ENCODE results near the gene FOXE3. TPM values are rescaled to one million over a fixed set of nuclear protein-coding genes. Genes with fewer than 3 reads are reported as not detected.

FOXE3 gene
- total RNA-seq, 1 experiment from 2014 or later: 0.20 TPM

GRCh38 chr1:47465605-47466004, 49.5 kb downstream of the FOXE3 start:
- Histone ChIP-seq H3K27ac (ENCODE audit: low read depth, low read length) (no peak overlapping the region), H4K20me1 (ENCODE audit: insufficient read depth) (no peaks in the 10 kb centered on the region), H3K9ac (ENCODE audit: low read length) (no peak overlapping the region), H3K27me3 (ENCODE audit: insufficient read depth, low read length) (peaks cover 36% of the 10 kb centered on the region), H3K4me3 (replicated peaks in 1 of 2; ENCODE audit: low read depth in 1 of 2, low read length in 2 of 2) (no peak overlapping the region), H3K9me3 (ENCODE audit: control insufficient read depth in 1 of 2, insufficient read depth in 1 of 2, low read depth in 1 of 2, low read length in 2 of 2) (no peaks in the 10 kb centered on the region), H3K36me3 (ENCODE audit: control insufficient read depth in 1 of 2, insufficient read depth in 2 of 2, low read length in 2 of 2) (no peaks in the 10 kb centered on the region), H2AFZ (ENCODE audit: low read depth, low read length, poor library complexity, severe bottlenecking) (no peak overlapping the region), H3K4me2 (ENCODE audit: low read length) (no peak overlapping the region), H3K9me2 (ENCODE audit: insufficient read depth) (no peaks in the 10 kb centered on the region), H3K79me2 (ENCODE audit: insufficient read depth, low read length) (no peaks in the 10 kb centered on the region), H3K4me1 (ENCODE audit: control insufficient read depth in 1 of 2, insufficient read depth in 2 of 2, low read length in 2 of 2) (no peaks in the 10 kb centered on the region)
- ATAC-seq: no peak
- no peak for DNase-seq (ENCODE audit: low read depth, low spot score)
- no TSS peak for BruUV-seq (replicated peaks)
- ChIA-PET RAD21 (ENCODE audit: low non-redundant PET in 1 of 2, low total read pairs in 2 of 2, uncharacterized antibody in 2 of 2, unreplicated experiment in 2 of 2) (no interaction called here), POLR2A (no interaction called here), CTCF (interaction anchor here (1.5 kb wide), 1 partner anchor 16 kb away, joined by 4 read pairs; no protein-coding TSS in a partner anchor)
- intact Hi-C loops (cut with micrococcal nuclease): no loop called here
- TF ChIP-seq ZBTB33 (IDR thresholded peaks at IDR 0.05; ENCODE audit: extremely low read depth, insufficient replicate concordance, low read length) (no peak), EGR1 (IDR thresholded peaks at IDR 0.05; ENCODE audit: low read depth) (no peak), ZNF274 (IDR thresholded peaks at IDR 0.05; ENCODE audit: low read depth, low read length) (no peak), EZH2 (IDR thresholded peaks at IDR 0.05) (no peak), ELF1 (IDR thresholded peaks at IDR 0.05; ENCODE audit: borderline replicate concordance, low read depth) (no peak), TCF7L2 (IDR thresholded peaks at IDR 0.05; ENCODE audit: borderline replicate concordance, extremely low read depth, insufficient read depth, insufficient read length) (no peak), SIN3A (IDR thresholded peaks at IDR 0.05; ENCODE audit: low read depth) (no peak), EZH2phosphoT487 (IDR thresholded peaks at IDR 0.05; ENCODE audit: borderline replicate concordance) (no peak)

Other genes starting within 250 kb of the FOXE3 start
- gene PDZK1IP1, start 226.2 kb upstream of the FOXE3 start, total RNA-seq (2021; ENCODE audit: unreplicated experiment): not detected
- 0.05 TPM for gene TAL1, start 184.1 kb upstream of the FOXE3 start, total RNA-seq (2021; ENCODE audit: unreplicated experiment)
- gene STIL, start 102.1 kb upstream of the FOXE3 start, total RNA-seq (2021; ENCODE audit: unreplicated experiment): 34.4 TPM
- gene CMPK1, start 82.5 kb upstream of the FOXE3 start, total RNA-seq (2021; ENCODE audit: unreplicated experiment): 78.4 TPM
- 1.9 TPM for gene FOXD2, start 21.8 kb downstream of the FOXE3 start, total RNA-seq (2021; ENCODE audit: unreplicated experiment)

All from HCT116 (cell line).